A673 (cell line): ENCODE data around the gene ERGIC1.

Experiments
- EZH2 ChIP-seq: fragments of 200-600 bp; sonication (generic); IDR thresholded peaks from 2 replicates; pipeline ENCODE4 v1.6.1; 2017; ENCODE audit warnings: borderline replicate concordance, low read depth, mild to moderate bottlenecking, mixed read lengths, antibody characterized with exemption, low read length; ENCODE audit not compliant: poor library complexity, severe bottlenecking
- TF ChIP-seq, protein P1 (sequence below): fragments of 300-800, 200-600 bp; sonication (generic); conservative IDR thresholded peaks from 2 replicates; pipeline ENCODE4 v1.5.1; 2017; ENCODE audit warnings: low read depth, mild to moderate bottlenecking, antibody characterized with exemption, low read length, moderate library complexity, mixed read lengths

DNA sequence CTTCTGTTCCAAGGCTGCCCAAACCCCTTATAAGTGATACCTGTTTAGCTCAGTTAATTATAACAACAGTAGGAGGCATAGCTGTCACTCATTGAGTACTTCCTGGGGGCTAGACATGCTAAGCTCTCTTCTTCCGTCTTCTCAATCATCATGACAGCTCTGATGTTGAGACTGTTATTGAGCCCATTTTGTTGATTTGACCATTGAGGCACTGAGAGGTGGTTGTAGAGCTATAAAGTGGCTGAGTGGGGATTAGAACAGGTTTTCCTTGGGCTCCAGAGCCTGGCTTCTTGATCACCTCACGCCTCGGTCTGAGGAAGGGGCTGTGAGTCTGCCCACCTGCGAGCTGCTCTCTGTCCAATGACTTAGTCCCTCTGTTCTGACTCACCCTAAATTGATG is 99.2 kb downstream of the ERGIC1 start:
- TF ChIP-seq, protein P1, sequence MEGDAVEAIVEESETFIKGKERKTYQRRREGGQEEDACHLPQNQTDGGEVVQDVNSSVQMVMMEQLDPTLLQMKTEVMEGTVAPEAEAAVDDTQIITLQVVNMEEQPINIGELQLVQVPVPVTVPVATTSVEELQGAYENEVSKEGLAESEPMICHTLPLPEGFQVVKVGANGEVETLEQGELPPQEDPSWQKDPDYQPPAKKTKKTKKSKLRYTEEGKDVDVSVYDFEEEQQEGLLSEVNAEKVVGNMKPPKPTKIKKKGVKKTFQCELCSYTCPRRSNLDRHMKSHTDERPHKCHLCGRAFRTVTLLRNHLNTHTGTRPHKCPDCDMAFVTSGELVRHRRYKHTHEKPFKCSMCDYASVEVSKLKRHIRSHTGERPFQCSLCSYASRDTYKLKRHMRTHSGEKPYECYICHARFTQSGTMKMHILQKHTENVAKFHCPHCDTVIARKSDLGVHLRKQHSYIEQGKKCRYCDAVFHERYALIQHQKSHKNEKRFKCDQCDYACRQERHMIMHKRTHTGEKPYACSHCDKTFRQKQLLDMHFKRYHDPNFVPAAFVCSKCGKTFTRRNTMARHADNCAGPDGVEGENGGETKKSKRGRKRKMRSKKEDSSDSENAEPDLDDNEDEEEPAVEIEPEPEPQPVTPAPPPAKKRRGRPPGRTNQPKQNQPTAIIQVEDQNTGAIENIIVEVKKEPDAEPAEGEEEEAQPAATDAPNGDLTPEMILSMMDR: no peak
- TF ChIP-seq EZH2: no peak
